ENCODE results near the gene RCBTB2.
"Not testable (repeated sequence)": the region's sequence is repeated elsewhere in the genome, so short reads cannot be mapped to it uniquely, and the experiment has no call there.

Gene RCBTB2

DNA sequence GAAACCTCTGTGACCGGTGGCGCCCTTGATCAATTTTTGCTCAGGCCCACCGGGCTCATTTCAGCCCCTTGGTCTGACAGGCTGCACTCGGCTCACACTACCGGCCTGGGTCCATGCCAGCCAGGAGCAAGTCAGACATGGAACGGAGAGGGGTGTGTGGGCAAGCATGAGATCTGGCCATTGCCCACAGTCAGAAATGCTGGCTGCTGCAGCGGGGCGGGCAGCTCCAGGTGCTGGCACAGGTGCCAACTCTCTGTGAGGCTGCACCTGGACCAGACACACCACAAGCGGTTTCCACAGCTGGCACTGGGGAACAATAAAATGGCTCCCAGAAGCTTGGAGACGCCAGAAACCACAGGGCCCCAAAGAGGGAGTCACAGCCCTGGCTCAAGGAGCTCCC, 76.3 kb downstream of the RCBTB2 start:
- in situ Hi-C loops (cut with MboI; ENCODE audit: low sequenced_read_pairs) = no loop called here

DNA sequence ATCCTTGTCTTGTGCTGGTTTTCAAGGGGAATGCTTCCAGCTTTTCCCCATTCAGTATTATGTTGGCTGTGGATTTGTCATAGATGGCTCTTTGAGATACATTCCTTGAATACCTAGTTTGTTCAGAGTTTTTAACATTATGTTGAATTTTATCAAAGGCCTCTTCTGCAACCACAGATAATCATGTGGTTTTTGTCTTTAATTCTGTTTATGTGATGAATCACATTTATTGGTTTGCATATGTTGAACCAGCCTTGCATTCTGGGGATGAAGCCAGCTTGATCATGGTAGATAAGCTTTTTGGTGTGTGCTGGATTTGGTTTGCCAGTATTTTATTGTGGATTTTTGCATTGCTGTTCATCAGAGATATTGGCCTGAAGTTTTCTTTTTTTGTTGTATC, 81.7 kb downstream of the RCBTB2 start:
- in situ Hi-C loops (cut with MboI; ENCODE audit: low sequenced_read_pairs) = not testable (repeated sequence)

GRCh38 chr13:48449656-48450055, 83.2 kb downstream of the RCBTB2 start:
- in situ Hi-C loops (cut with MboI; ENCODE audit: low sequenced_read_pairs) = no loop called here

GRCh38 chr13:48448959-48449614, 83.8 kb downstream of the RCBTB2 start:
- in situ Hi-C loops (cut with MboI; ENCODE audit: low sequenced_read_pairs) = no loop called here

- in situ Hi-C loops (cut with MboI; ENCODE audit: low sequenced_read_pairs) = no loop called here
Measured at GRCh38 chr13:48448285-48448958, 84.5 kb downstream of the RCBTB2 start.

DNA sequence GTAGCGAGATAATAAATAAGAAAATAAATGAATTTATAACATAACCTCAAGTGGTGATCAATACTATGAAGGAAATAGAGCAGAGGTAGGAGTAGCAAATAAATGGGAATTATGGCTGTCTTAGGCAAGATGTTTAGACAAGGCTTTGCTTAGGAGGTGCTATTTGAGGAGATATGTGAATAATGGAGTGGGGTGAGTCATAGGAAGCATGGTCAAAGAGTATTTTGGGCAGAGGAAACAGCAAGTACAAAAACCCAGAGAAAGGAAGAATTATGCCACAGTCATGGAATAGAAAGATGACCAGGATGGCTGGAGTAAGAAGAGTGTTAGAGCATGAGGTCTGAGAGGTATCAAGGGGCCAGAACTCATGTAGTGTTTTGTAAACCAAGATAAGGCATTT, 86.4 kb downstream of the RCBTB2 start:
- in situ Hi-C loops (cut with MboI; ENCODE audit: low sequenced_read_pairs) = no loop called here

DNA sequence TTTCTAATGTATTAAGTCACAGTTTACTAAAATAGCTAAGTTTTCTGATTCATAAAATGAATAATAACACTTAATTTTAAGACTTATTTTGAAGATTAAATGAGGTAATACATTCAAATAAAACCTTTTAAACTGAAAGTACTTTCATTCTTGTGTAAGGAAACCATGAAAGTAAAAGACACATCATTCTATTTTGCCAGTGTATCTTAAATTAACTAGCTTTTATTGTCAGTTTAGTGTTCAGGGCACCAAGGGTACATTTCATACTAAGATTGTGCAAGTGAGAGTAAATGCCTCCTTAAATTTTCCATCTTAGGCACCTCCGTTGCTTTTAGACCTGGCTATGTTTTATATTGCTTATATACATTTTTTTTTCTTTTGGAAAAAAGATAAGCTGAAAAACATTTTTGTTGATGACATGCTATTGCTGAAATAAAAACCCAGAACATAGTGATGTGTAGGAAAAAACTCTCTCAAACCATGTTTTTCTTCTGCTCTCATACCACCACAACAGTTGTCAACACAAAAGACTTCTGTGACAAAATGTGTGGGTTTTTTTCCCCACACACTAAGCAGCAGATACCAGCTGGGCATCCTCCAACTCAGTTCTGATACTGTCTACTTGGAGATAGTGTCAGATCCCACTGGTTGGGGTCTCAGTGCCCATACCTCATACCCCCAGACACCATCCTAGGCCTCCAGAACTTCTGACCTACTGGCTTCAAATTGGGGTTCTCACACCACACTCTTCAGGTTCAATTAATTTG, 89.3 kb downstream of the RCBTB2 start:
- in situ Hi-C loops (cut with MboI; ENCODE audit: low sequenced_read_pairs) = no loop called here

Data from hTERT RPE-1 (cell line).